Lung (tissue), 12 donors: ENCODE measurements around the gene SLCO3A1. TPM values are rescaled to one million over a fixed set of nuclear protein-coding genes. Genes with fewer than 3 reads are reported as not detected.

Source experiments
- ATAC-seq: fragments of 200-7000 bp; cut with Tn5 transposase; one replicate; pipeline ENCODE4 v1.9.1; 2020; ENCODE audit warnings: moderate number of reproducible peaks; ENCODE audit not compliant: insufficient read depth, low FRiP score
- DNase-seq, 3 donors: peaks; one replicate each; pipeline ENCODE4 v3.0.0-alpha.2; 2013 to 2017
- H3K27ac ChIP-seq, 2 donors: one replicate each; pipeline ENCODE4 v1.5.1; 2013; ENCODE audit warnings: mild to moderate bottlenecking in 2 of 2, moderate library complexity in 2 of 2, control low read depth in 1 of 2, inconsistent platforms in 1 of 2, low read depth in 1 of 2, low read length in 1 of 2
- H3K27me3 ChIP-seq, 3 donors: one replicate each; pipeline ENCODE4 v1.5.1; 2013; ENCODE audit warnings: low read length in 2 of 3; ENCODE audit not compliant: control insufficient read depth in 3 of 3, insufficient read depth in 3 of 3
- H3K36me3 ChIP-seq, 4 donors: one replicate each; pipeline ENCODE4 v1.5.1; 2013; ENCODE audit warnings: low read length in 4 of 4, mild to moderate bottlenecking in 1 of 4, moderate library complexity in 1 of 4; ENCODE audit not compliant: control insufficient read depth in 4 of 4, insufficient read depth in 4 of 4
- H3K4me1 ChIP-seq, 5 donors: one replicate each; pipeline ENCODE4 v1.5.1; 2013; ENCODE audit warnings: low read length in 5 of 5, mild to moderate bottlenecking in 2 of 5, moderate library complexity in 1 of 5; ENCODE audit not compliant: control insufficient read depth in 5 of 5, insufficient read depth in 5 of 5
- H3K4me3 ChIP-seq: one replicate; pipeline ENCODE4 v1.5.1; 2013; ENCODE audit warnings: mild to moderate bottlenecking, control low read depth, moderate library complexity
- H3K9ac ChIP-seq, 2 donors: one replicate each; pipeline ENCODE4 v1.5.1; 2013; ENCODE audit warnings: low read length in 2 of 2, control low read depth in 1 of 2; ENCODE audit not compliant: insufficient read depth in 1 of 2
- H3K9me3 ChIP-seq, 4 donors: one replicate each; pipeline ENCODE4 v1.5.1; 2013; ENCODE audit warnings: low read length in 3 of 4, mild to moderate bottlenecking in 1 of 4, moderate library complexity in 1 of 4; ENCODE audit not compliant: control insufficient read depth in 4 of 4, insufficient read depth in 3 of 4
- CTCF ChIP-seq: IDR thresholded peaks from 2 replicates; pipeline ENCODE4 v1.5.1; 2012; ENCODE audit warnings: mild to moderate bottlenecking; ENCODE audit errors: control extremely low read depth, extremely low read depth
- WGBS, 2 donors: extraction: QIAGEN DNeasy Blood & Tissue Kit; methylation state at CpG; one replicate each; pipeline ENCODE4 v1.1.7; 2013; 5-methylcytosine and 5-hydroxymethylcytosine counted together
- polyA plus RNA-seq, 2 donors: library from polyadenylated mRNA; stranded (reverse); fragments of 200-250 nt; gene quantifications; one replicate each; pipeline ENCODE4 v1.2.1, GENCODE V29; 2013
- total RNA-seq, 2 donors: library from RNA; depleted of rRNA in 1 of 2; stranded (reverse); fragments of >200 nt in 1 of 2; gene quantifications; one replicate each; pipeline ENCODE4 v1.2.1, GENCODE V29; 2014 to 2021
- donor health status: control.
- donor health status: control.
- donor health status: Bipolar disorder and iron deficiency.
- donor health status: healthy.
- donor health status: DM: yes; HTN: yes; CAD: no.

SLCO3A1 gene
- total and polyA plus RNA-seq, 4 donors: 20.5 to 56.3 (median 33.5) TPM

- ATAC-seq: no peak
- peaks cover 0 to 24% (median 4%) of the 10 kb centered on the region in 4 donors for H3K36me3 ChIP-seq
- H3K27ac ChIP-seq: no peak overlapping the region
Observed at GRCh38 chr15:92149465-92149864, 296.0 kb downstream of the SLCO3A1 start.

GRCh38 chr15:92151168-92151567 lies 297.7 kb downstream of the SLCO3A1 start:
- DNase-seq (no peak), ATAC-seq (no peak)
- no peak overlapping the region for H3K4me3 ChIP-seq
- no peak overlapping the region for H3K9ac ChIP-seq
- H3K9me3 ChIP-seq: peaks cover 0 to 2% (median 0%) of the 10 kb centered on the region in 4 donors
- peaks cover 0 to 5% (median 0%) of the 10 kb centered on the region in 5 donors for H3K4me1 ChIP-seq
- no peak overlapping the region for H3K27ac ChIP-seq
- no peaks in the 10 kb centered on the region for H3K27me3 ChIP-seq
- 88 to 93% methylated on average over 8 of the region's 8 CpGs for WGBS, 2 donors
- H3K36me3 ChIP-seq: peaks cover 0 to 34% (median 4%) of the 10 kb centered on the region in 4 donors
- no peak for TF ChIP-seq CTCF

More at GRCh38 chr15:92149465-92149864, 296.0 kb downstream of the SLCO3A1 start:
- peaks cover 0 to 5% (median 0%) of the 10 kb centered on the region in 5 donors for H3K4me1 ChIP-seq
- no peak for DNase-seq
- no peaks in the 10 kb centered on the region for H3K27me3 ChIP-seq
- TF ChIP-seq CTCF: no peak
- H3K9ac ChIP-seq: no peak overlapping the region
- H3K4me3 ChIP-seq: no peak overlapping the region
- 88 to 91% methylated on average over 6 of the region's 6 CpGs for WGBS, 2 donors
- H3K9me3 ChIP-seq: peaks cover 0 to 2% (median 0%) of the 10 kb centered on the region in 4 donors

GRCh38 chr15:92151741-92152140 lies 298.2 kb downstream of the SLCO3A1 start:
- H3K27ac ChIP-seq: no peak overlapping the region
- no peak overlapping the region for H3K9ac ChIP-seq
- H3K4me3 ChIP-seq: no peak overlapping the region
- peaks cover 0 to 2% (median 0%) of the 10 kb centered on the region in 4 donors for H3K9me3 ChIP-seq
- DNase-seq (no peak), ATAC-seq (no peak)
- H3K4me1 ChIP-seq: peaks cover 0 to 4% (median 0%) of the 10 kb centered on the region in 5 donors
- TF ChIP-seq CTCF: no peak
- no peaks in the 10 kb centered on the region for H3K27me3 ChIP-seq
- 66 to 76% methylated on average over 3 of the region's 3 CpGs for WGBS, 2 donors
- H3K36me3 ChIP-seq: peaks cover 0 to 33% (median 4%) of the 10 kb centered on the region in 4 donors

GRCh38 chr15:92152983-92153382 lies 299.5 kb downstream of the SLCO3A1 start:
- ATAC-seq: no peak
- no peak for TF ChIP-seq CTCF
- H3K4me1 ChIP-seq: no peaks in the 10 kb centered on the region
- H3K9me3 ChIP-seq: no peaks in the 10 kb centered on the region
- H3K4me3 ChIP-seq: no peak overlapping the region
- 97 to 100% methylated on average over 1 of the region's 1 CpG for WGBS, 2 donors
- no peak overlapping the region for H3K27ac ChIP-seq
- no peak for DNase-seq
- H3K9ac ChIP-seq: no peak overlapping the region
- H3K27me3 ChIP-seq: no peaks in the 10 kb centered on the region
- H3K36me3 ChIP-seq: peaks cover 0 to 27% (median 4%) of the 10 kb centered on the region in 4 donors
